K562 (cell line): ENCODE results near the gene GATAD2B. TPM values are rescaled to one million over a fixed set of nuclear protein-coding genes. Genes with fewer than 3 reads are reported as not detected.
A peak's percentile ranks its signal among the peaks of the same experiment; 100 is the strongest.

Source experiments
- ATAC-seq: fragments of 200-7000 bp; cut with Tn5 transposase; 3 replicates; pipeline ENCODE4 v1.9.1; 2020; ENCODE audit warnings: moderate library complexity
- BruUV-seq: library from RNA; stranded (reverse); fragments of 400-500 nt; replicated peaks from 2 replicates; lab custom pipeline; 2021; lab: Mats Ljungman, UMichigan
- CTCF ChIA-PET: fragments of 300-600 bp; formaldehyde crosslinking; extraction: SDS; loops from one replicate; lab custom pipeline; 2021; ENCODE audit warnings: low intra/inter-chr PET ratio; lab: Yijun Ruan, JAX
- POLR2A ChIA-PET: fragments of 300-600, 350-650 bp; sonication (Branson Sonifier 250); formaldehyde crosslinking; extraction: SDS; loops from one replicate; lab custom pipeline; 2021; ENCODE audit warnings: antibody characterized with exemption, inconsistent platforms; lab: Yijun Ruan, JAX
- DNase-seq, 4 experiments: peaks; one replicate each; pipeline versions ENCODE4 v3.0.0 to v3.0.0-alpha.2; 2011 to 2018; ENCODE audit warnings: low spot score in 3 of 4, mixed read lengths in 3 of 4; ENCODE audit errors: extremely low read depth in 1 of 4
- FAIRE-seq: peaks from 2 replicates; lab custom pipeline; 2011; peaks lifted over from hg19 to GRCh38; lab: Jason Lieb, UNC
- H2AFZ ChIP-seq: 2 replicates; pipeline ENCODE4 v1.6.0; 2011; ENCODE audit warnings: low read depth, low read length, control low read depth, inconsistent platforms
- H3K27ac ChIP-seq: fragments of 200-600 bp; 3 replicates; pipeline ENCODE4 v1.8.0; 2011; ENCODE audit warnings: low read depth, mild to moderate bottlenecking, control low read depth, inconsistent platforms, low read length, moderate library complexity, mixed read lengths; ENCODE audit errors: extremely low read depth
- H3K27me3 ChIP-seq, 2 experiments: fragments of 300-600 bp in 1 of 2; 2 replicates in 1 of 2; 3 replicates in 1 of 2; pipeline versions ENCODE4 v1.6.0 to v1.8.0; 2011; ENCODE audit warnings: inconsistent platforms in 2 of 2, low read length in 2 of 2, mild to moderate bottlenecking in 1 of 2, mixed read lengths in 1 of 2, moderate library complexity in 1 of 2; ENCODE audit not compliant: control insufficient read depth in 2 of 2, insufficient read depth in 2 of 2
- H3K36me3 ChIP-seq: fragments of 300-600 bp; 3 replicates; pipeline ENCODE4 v1.8.0; 2011; ENCODE audit warnings: mild to moderate bottlenecking, low read length, inconsistent platforms; ENCODE audit not compliant: control insufficient read depth, insufficient read depth
- H3K4me1 ChIP-seq, 2 experiments: fragments of 200-600 bp in 1 of 2; replicated peaks in 1 of 2; 2 replicates in 1 of 2; 3 replicates in 1 of 2; pipeline versions ENCODE4 v1.5.1 to v1.8.0; 2011; ENCODE audit warnings: inconsistent platforms in 2 of 2, low read length in 2 of 2, mild to moderate bottlenecking in 1 of 2, mixed read lengths in 1 of 2, moderate library complexity in 1 of 2; ENCODE audit not compliant: control insufficient read depth in 2 of 2, insufficient read depth in 2 of 2
- H3K4me2 ChIP-seq: 2 replicates; pipeline ENCODE4 v1.6.1; 2011; ENCODE audit warnings: low read length, control low read depth, inconsistent platforms, mixed read lengths; ENCODE audit not compliant: insufficient read depth
- H3K4me3 ChIP-seq: fragments of 200-600 bp; sonication (generic), shearing (Covaris generic); 2 replicates; pipeline ENCODE4 v1.5.1; 2016; ENCODE audit warnings: control low read depth, inconsistent platforms
- H3K79me2 ChIP-seq: fragments of 200-600 bp; 3 replicates; pipeline ENCODE4 v1.8.0; 2011; ENCODE audit warnings: low read length, inconsistent platforms; ENCODE audit not compliant: control insufficient read depth, insufficient read depth
- H3K9ac ChIP-seq, 2 experiments: 2 replicates each; pipeline versions ENCODE4 v1.6.0 to v1.6.1; 2011; ENCODE audit warnings: low read depth in 2 of 2, low read length in 2 of 2, control low read depth in 1 of 2, inconsistent platforms in 1 of 2, mild to moderate bottlenecking in 1 of 2, mixed read lengths in 1 of 2; ENCODE audit not compliant: insufficient read depth in 1 of 2
- H3K9me1 ChIP-seq: one replicate; pipeline ENCODE4 v1.6.0; 2011; ENCODE audit warnings: inconsistent platforms, mild to moderate bottlenecking, low read length, moderate library complexity; ENCODE audit not compliant: control insufficient read depth, insufficient read depth
- H3K9me3 ChIP-seq: replicated peaks from 2 replicates; pipeline ENCODE4 v1.5.1; 2011; ENCODE audit warnings: low read depth, low read length, inconsistent platforms; ENCODE audit not compliant: control insufficient read depth, insufficient read depth
- H4K20me1 ChIP-seq: replicated peaks from 2 replicates; pipeline ENCODE4 v1.6.1; 2011; ENCODE audit warnings: low read length, inconsistent platforms, mixed read lengths; ENCODE audit not compliant: control insufficient read depth, insufficient read depth
- ARID4B ChIP-seq: sonication (generic); formaldehyde crosslinking; IDR thresholded peaks from 2 replicates; pipeline ENCODE4 v1.8.0; 2022; ENCODE audit warnings: mild to moderate bottlenecking, missing genetic modification reagents
- FOSL1 ChIP-seq: fragments of 200-800 bp; sonication (Bioruptor generic); conservative IDR thresholded peaks from 2 replicates; pipeline ENCODE4 v1.6.1; 2016; ENCODE audit warnings: missing genetic modification characterization, missing compliant biosample characterization
- IRF2 ChIP-seq: sonication (generic); formaldehyde crosslinking; IDR thresholded peaks from 2 replicates; pipeline ENCODE4 v1.8.1; 2022; ENCODE audit warnings: mild to moderate bottlenecking, missing genetic modification reagents
- WGBS: fragments of 100-300 bp; shearing (Covaris generic); methylation state at CpG from one replicate; pipeline ENCODE4 v1.1.6; 2016; ENCODE audit warnings: low coverage, mixed read lengths; ENCODE audit not compliant: insufficient coverage; ENCODE audit errors: missing lambda C conversion rate; 5-methylcytosine and 5-hydroxymethylcytosine counted together
- in situ Hi-C: fragments of 300-500 bp; cut with MboI; formaldehyde crosslinking; loops from 4 replicates; pipeline ENCODE4 v1.15.0; 2018; ENCODE audit warnings: inconsistent platforms, mixed read lengths
- intact Hi-C: fragments of 100-400 bp; cut with micrococcal nuclease; formaldehyde crosslinking; loops from 2 replicates; pipeline ENCODE4 v1.14.2; 2022
- polyA plus RNA-seq, 8 experiments: library from polyadenylated mRNA; depleted of rRNA in 4 of 8; stranded (reverse) in 5 of 8; unstranded in 3 of 8; fragments of >200 nt; fragmentation: Nextera tagmentation in 2 of 8; fragmentation: Illumina TruSeq in 1 of 8; extraction: Ambion mirVana in 2 of 8; extraction: Trizol in 1 of 8; gene quantifications; 2 replicates each; pipeline versions ENCODE4 v1.2.1 to v1.2.3, GENCODE V29; 2011 to 2014; ENCODE audit warnings: inconsistent platforms in 1 of 8, missing spikeins in 1 of 8
- total RNA-seq, 7 experiments: library from RNA; depleted of rRNA in 6 of 7; stranded (reverse); fragments of >200 nt in 6 of 7; fragmentation: Illumina TruSeq in 2 of 7; extraction: Trizol in 2 of 7; gene quantifications; 2 replicates each; pipeline versions ENCODE4 v1.2.1 to v1.2.3, GENCODE V29; 2011 to 2021; ENCODE audit warnings: low replicate concordance in 1 of 7
- TF ChIP-seq, protein P1 (sequence below): fragments of 200-600 bp; sonication (generic); IDR thresholded peaks from one replicate; pipeline ENCODE4 v1.6.1; 2012; ENCODE audit warnings: mild to moderate bottlenecking, low read depth, low read length, inconsistent platforms

The GATAD2B gene
- total and polyA plus RNA-seq, 9 of the 15 experiments (the other 6 are each of a cell fraction or from before 2014, with no cell fraction given), result 1.5 to 40.2 (median 4.9) TPM

GRCh38 chr1:153778051-153778823 lies 144.5 kb downstream of the GATAD2B start:
- Histone ChIP-seq H3K27ac (no peak overlapping the region), H4K20me1 (no peaks in the 10 kb centered on the region), H3K9ac (peak overlapping the region in 1 of 2 experiments; percentile 43; a peak in 1 of 4 replicates), H2AFZ (no peak overlapping the region), H3K4me1 (peaks cover 14 to 55% of the 10 kb centered on the region in 2 experiments), H3K4me3 (no peak overlapping the region), H3K9me3 (no peaks in the 10 kb centered on the region), H3K27me3 (no peaks in the 10 kb centered on the region), H3K79me2 (no peaks in the 10 kb centered on the region), H3K36me3 (peaks cover 1% of the 10 kb centered on the region; the same call in 1 of the 3 replicates), H3K4me2 (no peak overlapping the region), H3K9me1 (no peaks in the 10 kb centered on the region)
- ChIA-PET POLR2A (interaction anchor here (0.5 to 1.6 kb wide), 2 partner anchors 14 to 212 kb away, joined by 3 to 8 read pairs; partner anchors contain the start of gene RPS27), CTCF (no interaction called here)
- no TSS peak for BruUV-seq
- FAIRE-seq (no peak), ATAC-seq (no peak), DNase-seq (no peak)
- in situ Hi-C loops (loop anchor here (5.0 kb wide), 1 partner anchor 106 kb away; the partner anchor contains the start of gene ILF2), intact Hi-C loops (loop anchor here (10.0 kb wide), 1 partner anchor 263 kb away; no protein-coding TSS in a partner anchor)
- WGBS, result 56% methylated on average over 13 of the region's 22 CpGs
- TF ChIP-seq, protein P1, sequence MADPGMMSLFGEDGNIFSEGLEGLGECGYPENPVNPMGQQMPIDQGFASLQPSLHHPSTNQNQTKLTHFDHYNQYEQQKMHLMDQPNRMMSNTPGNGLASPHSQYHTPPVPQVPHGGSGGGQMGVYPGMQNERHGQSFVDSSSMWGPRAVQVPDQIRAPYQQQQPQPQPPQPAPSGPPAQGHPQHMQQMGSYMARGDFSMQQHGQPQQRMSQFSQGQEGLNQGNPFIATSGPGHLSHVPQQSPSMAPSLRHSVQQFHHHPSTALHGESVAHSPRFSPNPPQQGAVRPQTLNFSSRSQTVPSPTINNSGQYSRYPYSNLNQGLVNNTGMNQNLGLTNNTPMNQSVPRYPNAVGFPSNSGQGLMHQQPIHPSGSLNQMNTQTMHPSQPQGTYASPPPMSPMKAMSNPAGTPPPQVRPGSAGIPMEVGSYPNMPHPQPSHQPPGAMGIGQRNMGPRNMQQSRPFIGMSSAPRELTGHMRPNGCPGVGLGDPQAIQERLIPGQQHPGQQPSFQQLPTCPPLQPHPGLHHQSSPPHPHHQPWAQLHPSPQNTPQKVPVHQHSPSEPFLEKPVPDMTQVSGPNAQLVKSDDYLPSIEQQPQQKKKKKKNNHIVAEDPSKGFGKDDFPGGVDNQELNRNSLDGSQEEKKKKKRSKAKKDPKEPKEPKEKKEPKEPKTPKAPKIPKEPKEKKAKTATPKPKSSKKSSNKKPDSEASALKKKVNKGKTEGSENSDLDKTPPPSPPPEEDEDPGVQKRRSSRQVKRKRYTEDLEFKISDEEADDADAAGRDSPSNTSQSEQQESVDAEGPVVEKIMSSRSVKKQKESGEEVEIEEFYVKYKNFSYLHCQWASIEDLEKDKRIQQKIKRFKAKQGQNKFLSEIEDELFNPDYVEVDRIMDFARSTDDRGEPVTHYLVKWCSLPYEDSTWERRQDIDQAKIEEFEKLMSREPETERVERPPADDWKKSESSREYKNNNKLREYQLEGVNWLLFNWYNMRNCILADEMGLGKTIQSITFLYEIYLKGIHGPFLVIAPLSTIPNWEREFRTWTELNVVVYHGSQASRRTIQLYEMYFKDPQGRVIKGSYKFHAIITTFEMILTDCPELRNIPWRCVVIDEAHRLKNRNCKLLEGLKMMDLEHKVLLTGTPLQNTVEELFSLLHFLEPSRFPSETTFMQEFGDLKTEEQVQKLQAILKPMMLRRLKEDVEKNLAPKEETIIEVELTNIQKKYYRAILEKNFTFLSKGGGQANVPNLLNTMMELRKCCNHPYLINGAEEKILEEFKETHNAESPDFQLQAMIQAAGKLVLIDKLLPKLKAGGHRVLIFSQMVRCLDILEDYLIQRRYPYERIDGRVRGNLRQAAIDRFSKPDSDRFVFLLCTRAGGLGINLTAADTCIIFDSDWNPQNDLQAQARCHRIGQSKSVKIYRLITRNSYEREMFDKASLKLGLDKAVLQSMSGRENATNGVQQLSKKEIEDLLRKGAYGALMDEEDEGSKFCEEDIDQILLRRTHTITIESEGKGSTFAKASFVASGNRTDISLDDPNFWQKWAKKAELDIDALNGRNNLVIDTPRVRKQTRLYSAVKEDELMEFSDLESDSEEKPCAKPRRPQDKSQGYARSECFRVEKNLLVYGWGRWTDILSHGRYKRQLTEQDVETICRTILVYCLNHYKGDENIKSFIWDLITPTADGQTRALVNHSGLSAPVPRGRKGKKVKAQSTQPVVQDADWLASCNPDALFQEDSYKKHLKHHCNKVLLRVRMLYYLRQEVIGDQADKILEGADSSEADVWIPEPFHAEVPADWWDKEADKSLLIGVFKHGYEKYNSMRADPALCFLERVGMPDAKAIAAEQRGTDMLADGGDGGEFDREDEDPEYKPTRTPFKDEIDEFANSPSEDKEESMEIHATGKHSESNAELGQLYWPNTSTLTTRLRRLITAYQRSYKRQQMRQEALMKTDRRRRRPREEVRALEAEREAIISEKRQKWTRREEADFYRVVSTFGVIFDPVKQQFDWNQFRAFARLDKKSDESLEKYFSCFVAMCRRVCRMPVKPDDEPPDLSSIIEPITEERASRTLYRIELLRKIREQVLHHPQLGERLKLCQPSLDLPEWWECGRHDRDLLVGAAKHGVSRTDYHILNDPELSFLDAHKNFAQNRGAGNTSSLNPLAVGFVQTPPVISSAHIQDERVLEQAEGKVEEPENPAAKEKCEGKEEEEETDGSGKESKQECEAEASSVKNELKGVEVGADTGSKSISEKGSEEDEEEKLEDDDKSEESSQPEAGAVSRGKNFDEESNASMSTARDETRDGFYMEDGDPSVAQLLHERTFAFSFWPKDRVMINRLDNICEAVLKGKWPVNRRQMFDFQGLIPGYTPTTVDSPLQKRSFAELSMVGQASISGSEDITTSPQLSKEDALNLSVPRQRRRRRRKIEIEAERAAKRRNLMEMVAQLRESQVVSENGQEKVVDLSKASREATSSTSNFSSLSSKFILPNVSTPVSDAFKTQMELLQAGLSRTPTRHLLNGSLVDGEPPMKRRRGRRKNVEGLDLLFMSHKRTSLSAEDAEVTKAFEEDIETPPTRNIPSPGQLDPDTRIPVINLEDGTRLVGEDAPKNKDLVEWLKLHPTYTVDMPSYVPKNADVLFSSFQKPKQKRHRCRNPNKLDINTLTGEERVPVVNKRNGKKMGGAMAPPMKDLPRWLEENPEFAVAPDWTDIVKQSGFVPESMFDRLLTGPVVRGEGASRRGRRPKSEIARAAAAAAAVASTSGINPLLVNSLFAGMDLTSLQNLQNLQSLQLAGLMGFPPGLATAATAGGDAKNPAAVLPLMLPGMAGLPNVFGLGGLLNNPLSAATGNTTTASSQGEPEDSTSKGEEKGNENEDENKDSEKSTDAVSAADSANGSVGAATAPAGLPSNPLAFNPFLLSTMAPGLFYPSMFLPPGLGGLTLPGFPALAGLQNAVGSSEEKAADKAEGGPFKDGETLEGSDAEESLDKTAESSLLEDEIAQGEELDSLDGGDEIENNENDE, result no peak
- 0 out of 2 replicates have a peak, but pooled peaks have one; percentile 20 for TF ChIP-seq ARID4B (CRISPR knock-in tag)
- TF ChIP-seq IRF2 (CRISPR knock-in tag), result no peak
- no peak for TF ChIP-seq FOSL1 (tag)
